MCF 10A (cell line): Measurements from ENCODE around the gene HSD11B2. TPM values are rescaled to one million over a fixed set of nuclear protein-coding genes. Genes with fewer than 3 reads are reported as not detected.

Source experiments
- BruUV-seq: library from RNA; stranded (reverse); fragments of 400-500 nt; replicated peaks from 2 replicates; lab custom pipeline; 2021; lab: Mats Ljungman, UMichigan
- CTCF ChIA-PET: fragments of 300-600 bp; sonication (Branson Sonifier 250); formaldehyde crosslinking; extraction: SDS; loops from one replicate; lab custom pipeline; 2021; ENCODE audit warnings: antibody characterized with exemption, inconsistent platforms; lab: Yijun Ruan, JAX
- POLR2A ChIA-PET: fragments of 300-600, 350-650 bp; sonication (Branson Sonifier 250); formaldehyde crosslinking; extraction: SDS; loops from one replicate; lab custom pipeline; 2020; ENCODE audit warnings: antibody characterized with exemption, inconsistent platforms; lab: Yijun Ruan, JAX
- DNase-seq: peaks from one replicate; pipeline ENCODE4 v3.0.0-alpha.2; 2018; ENCODE audit not compliant: unreplicated experiment
- H3K27ac Mint-ChIP-seq: one replicate; pipeline ENCODE4 v1.8.0; 2022; ENCODE audit warnings: mild to moderate bottlenecking, low read depth, mixed read lengths; ENCODE audit not compliant: unreplicated experiment
- H3K27me3 Mint-ChIP-seq: one replicate; pipeline ENCODE4 v1.8.0; 2022; ENCODE audit warnings: mixed read lengths; ENCODE audit not compliant: insufficient read depth, unreplicated experiment
- H3K36me3 Mint-ChIP-seq: one replicate; pipeline ENCODE4 v1.8.0; 2022; ENCODE audit warnings: mild to moderate bottlenecking, moderate library complexity, mixed read lengths; ENCODE audit not compliant: insufficient read depth, unreplicated experiment
- H3K4me1 Mint-ChIP-seq: one replicate; pipeline ENCODE4 v1.8.0; 2022; ENCODE audit warnings: mixed read lengths; ENCODE audit not compliant: insufficient read depth, unreplicated experiment
- H3K4me3 Mint-ChIP-seq: one replicate; pipeline ENCODE4 v1.8.0; 2022; ENCODE audit warnings: mild to moderate bottlenecking, moderate library complexity, mixed read lengths; ENCODE audit not compliant: unreplicated experiment
- H3K9me3 Mint-ChIP-seq: one replicate; pipeline ENCODE4 v1.8.0; 2022; ENCODE audit warnings: mixed read lengths; ENCODE audit not compliant: unreplicated experiment
- CTCF ChIP-seq: fragments of 200-600 bp; IDR thresholded peaks from one replicate; pipeline ENCODE4 v1.8.0; 2022; ENCODE audit warnings: antibody characterized with exemption, mild to moderate bottlenecking; ENCODE audit not compliant: unreplicated experiment
- intact Hi-C: fragments of 100-400 bp; cut with micrococcal nuclease; formaldehyde crosslinking; loops from 2 replicates; pipeline ENCODE4 v1.14.1; 2022
- total RNA-seq: library from RNA; stranded (reverse); gene quantifications from 2 replicates; pipeline ENCODE4 v1.2.3, GENCODE V29; 2022

HSD11B2 gene
- total RNA-seq, 1 experiment from 2014 or later = 0.86 TPM

DNA sequence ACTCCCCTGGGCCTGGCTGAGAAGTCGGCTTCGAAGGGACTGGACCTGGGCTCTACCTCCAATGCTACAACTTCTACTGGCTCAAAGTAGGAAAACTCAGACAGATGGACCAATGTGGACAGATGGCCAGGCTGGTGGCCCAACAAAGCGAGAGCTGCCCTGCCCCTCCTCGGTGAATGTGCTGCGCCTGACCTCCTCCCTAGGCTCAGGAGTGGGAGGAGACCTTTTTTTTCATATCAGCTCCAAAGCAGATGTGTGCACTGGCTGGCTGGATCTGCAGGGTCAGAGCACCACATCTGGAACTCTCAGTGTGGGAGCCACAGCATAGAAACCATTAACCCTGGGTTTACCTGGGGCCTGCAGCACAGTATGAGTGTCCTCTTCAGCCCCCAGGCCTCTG, 29.2 kb downstream of the HSD11B2 start:
- ChIA-PET CTCF (no interaction called here), POLR2A (no interaction called here)
- Mint-ChIP-seq H3K27ac (no peak overlapping the region), H3K27me3 (no peaks in the 10 kb centered on the region), H3K4me3 (no peak overlapping the region), H3K36me3 (peaks cover 25% of the 10 kb centered on the region), H3K4me1 (peaks cover 22% of the 10 kb centered on the region), H3K9me3 (no peaks in the 10 kb centered on the region)
- DNase-seq = no peak
- TF ChIP-seq CTCF = no peak
- intact Hi-C loops = no loop called here
- no TSS peak for BruUV-seq

DNA sequence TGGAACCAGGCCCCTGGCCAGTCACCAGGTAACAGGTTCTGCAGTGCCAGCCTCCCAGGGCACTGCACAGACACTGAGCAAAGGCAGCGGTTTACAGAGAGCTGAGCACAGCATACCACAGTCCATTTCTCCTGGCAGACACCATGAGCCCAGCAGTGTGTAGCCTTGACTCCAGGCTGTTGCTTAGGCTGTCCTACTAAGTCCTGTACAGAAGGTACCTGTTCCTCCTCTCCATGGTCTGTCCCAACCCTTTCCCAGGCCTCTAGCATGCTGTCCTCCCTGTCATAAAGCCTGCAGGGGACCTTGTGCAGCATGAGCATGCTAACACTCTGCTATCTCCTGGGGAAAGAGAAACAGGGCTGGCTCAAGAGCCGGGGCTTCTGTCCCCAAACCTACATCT, 30.0 kb downstream of the HSD11B2 start:
- no TSS peak for BruUV-seq
- H3K36me3 Mint-ChIP-seq = peaks cover 26% of the 10 kb centered on the region
- ChIA-PET POLR2A (interaction anchor here (0.7 to 1.0 kb wide), 2 partner anchors 33 to 53 kb away, joined by 3 read pairs; no protein-coding TSS in a partner anchor), CTCF (interaction anchor here (1.2 to 3.3 kb wide), 2 partner anchors 9 to 33 kb away, joined by 4 to 15 read pairs; no protein-coding TSS in a partner anchor)
- no peaks in the 10 kb centered on the region for H3K27me3 Mint-ChIP-seq
- H3K27ac Mint-ChIP-seq = no peak overlapping the region
- DNase-seq = no peak
- TF ChIP-seq CTCF = no peak
- H3K9me3 Mint-ChIP-seq = no peaks in the 10 kb centered on the region
- intact Hi-C loops = no loop called here
- H3K4me1 Mint-ChIP-seq = peaks cover 30% of the 10 kb centered on the region
- no peak overlapping the region for H3K4me3 Mint-ChIP-seq

- H3K9me3 Mint-ChIP-seq = no peaks in the 10 kb centered on the region
- CTCF ChIA-PET = interaction anchor here (0.7 to 3.3 kb wide), 6 partner anchors 10 to 201 kb away, joined by 3 to 15 read pairs (median 6); no protein-coding TSS in a partner anchor
- intact Hi-C loops = no loop called here
- no peak for TF ChIP-seq CTCF
- H3K4me3 Mint-ChIP-seq = no peak overlapping the region
- POLR2A ChIA-PET = interaction anchor here (0.6 to 1.2 kb wide), 6 partner anchors 18 to 216 kb away, joined by 3 to 4 read pairs (median 3); no protein-coding TSS in a partner anchor
- H3K4me1 Mint-ChIP-seq = peaks cover 30% of the 10 kb centered on the region
- DNase-seq = no peak
- BruUV-seq = no TSS peak
- H3K27me3 Mint-ChIP-seq = no peaks in the 10 kb centered on the region
- peaks cover 24% of the 10 kb centered on the region for H3K36me3 Mint-ChIP-seq
- peak overlapping the region; percentile 39 for H3K27ac Mint-ChIP-seq
Observed at GRCh38 chr16:67461600-67462278, 30.8 kb downstream of the HSD11B2 start.

GRCh38 chr16:67462279-67462655, 31.3 kb downstream of the HSD11B2 start:
- no TSS peak for BruUV-seq
- no peak for TF ChIP-seq CTCF
- ChIA-PET CTCF (interaction anchor here (0.6 to 3.3 kb wide), 6 partner anchors 11 to 201 kb away, joined by 3 to 15 read pairs (median 6); no protein-coding TSS in a partner anchor), POLR2A (interaction anchor here (0.6 to 1.2 kb wide), 5 partner anchors 17 to 216 kb away, joined by 3 to 4 read pairs (median 3); no protein-coding TSS in a partner anchor)
- DNase-seq = no peak
- no peaks in the 10 kb centered on the region for H3K9me3 Mint-ChIP-seq
- H3K4me3 Mint-ChIP-seq = no peak overlapping the region
- H3K4me1 Mint-ChIP-seq = peaks cover 25% of the 10 kb centered on the region
- peaks cover 19% of the 10 kb centered on the region for H3K36me3 Mint-ChIP-seq
- intact Hi-C loops = no loop called here
- H3K27ac Mint-ChIP-seq = no peak overlapping the region
- no peaks in the 10 kb centered on the region for H3K27me3 Mint-ChIP-seq
